ENCODE data around the gene FANCC.

Gene FANCC

GRCh38 chr9:95085036-95085770 lies 232.3 kb downstream of the FANCC start:
- peak; percentile 49 for DNase-seq (ENCODE audit: low spot score)

- no peak for DNase-seq (ENCODE audit: low spot score)
These were observed 233.1 kb downstream of the FANCC start for GRCh38 chr9:95084254-95084934.

- no peak for DNase-seq (ENCODE audit: low spot score)
These were observed 234.3 kb downstream of the FANCC start for GRCh38 chr9:95083086-95083768.

- DNase-seq (ENCODE audit: low spot score) = peak; percentile 63
These were observed 235.0 kb downstream of the FANCC start for GRCh38 chr9:95082401-95083084.

- no peak for DNase-seq (ENCODE audit: low spot score)
These were observed 235.5 kb downstream of the FANCC start for GRCh38 chr9:95081998-95082397.

- DNase-seq (ENCODE audit: low spot score) = no peak
These were observed 236.4 kb downstream of the FANCC start for GRCh38 chr9:95080961-95081647.

- DNase-seq (ENCODE audit: low spot score) = no peak
These were observed 238.0 kb downstream of the FANCC start for GRCh38 chr9:95079461-95079860.

GRCh38 chr9:95078939-95079338 lies 238.6 kb downstream of the FANCC start:
- no peak for DNase-seq (ENCODE audit: low spot score)

GRCh38 chr9:95078511-95078910 lies 239.0 kb downstream of the FANCC start:
- DNase-seq (ENCODE audit: low spot score) = no peak

- no peak for DNase-seq (ENCODE audit: low spot score)
These were observed 239.6 kb downstream of the FANCC start for GRCh38 chr9:95077766-95078370.

GRCh38 chr9:95077053-95077765 lies 240.3 kb downstream of the FANCC start:
- no peak for DNase-seq (ENCODE audit: low spot score)

GRCh38 chr9:95076696-95077052 lies 240.8 kb downstream of the FANCC start:
- no peak for DNase-seq (ENCODE audit: low spot score)

GRCh38 chr9:95075700-95076099 lies 241.8 kb downstream of the FANCC start:
- DNase-seq (ENCODE audit: low spot score) = no peak

- DNase-seq (ENCODE audit: low spot score) = no peak
These were observed 242.9 kb downstream of the FANCC start for GRCh38 chr9:95074632-95075031.

GRCh38 chr9:95073918-95074317 lies 243.6 kb downstream of the FANCC start:
- DNase-seq (ENCODE audit: low spot score) = no peak

GRCh38 chr9:95073042-95073607 lies 244.4 kb downstream of the FANCC start:
- no peak for DNase-seq (ENCODE audit: low spot score)

GRCh38 chr9:95071925-95072324 lies 245.6 kb downstream of the FANCC start:
- DNase-seq (ENCODE audit: low spot score) = no peak

GRCh38 chr9:95071450-95071849 lies 246.1 kb downstream of the FANCC start:
- DNase-seq (ENCODE audit: low spot score) = no peak

- DNase-seq (ENCODE audit: low spot score) = no peak
These were observed 246.9 kb downstream of the FANCC start for GRCh38 chr9:95070549-95071021.

- no peak for DNase-seq (ENCODE audit: low spot score)
These were observed 249.6 kb downstream of the FANCC start for GRCh38 chr9:95067897-95068296.

Data from cerebellar cortex (tissue), 1 donor.